MCF 10A (cell line): ENCODE measurements around the gene ATP6V0A1. TPM values are rescaled to one million over a fixed set of nuclear protein-coding genes. Genes with fewer than 3 reads are reported as not detected.

ENCODE experiments used
- BruUV-seq: library from RNA; stranded (reverse); fragments of 400-500 nt; replicated peaks from 2 replicates; lab custom pipeline; 2021; lab: Mats Ljungman, UMichigan
- CTCF ChIA-PET: fragments of 300-600 bp; sonication (Branson Sonifier 250); formaldehyde crosslinking; extraction: SDS; loops from one replicate; lab custom pipeline; 2021; ENCODE audit warnings: antibody characterized with exemption, inconsistent platforms; lab: Yijun Ruan, JAX
- POLR2A ChIA-PET: fragments of 300-600, 350-650 bp; sonication (Branson Sonifier 250); formaldehyde crosslinking; extraction: SDS; loops from one replicate; lab custom pipeline; 2020; ENCODE audit warnings: antibody characterized with exemption, inconsistent platforms; lab: Yijun Ruan, JAX
- DNase-seq: peaks from one replicate; pipeline ENCODE4 v3.0.0-alpha.2; 2018; ENCODE audit not compliant: unreplicated experiment
- H3K27ac Mint-ChIP-seq: one replicate; pipeline ENCODE4 v1.8.0; 2022; ENCODE audit warnings: mild to moderate bottlenecking, low read depth, mixed read lengths; ENCODE audit not compliant: unreplicated experiment
- H3K27me3 Mint-ChIP-seq: one replicate; pipeline ENCODE4 v1.8.0; 2022; ENCODE audit warnings: mixed read lengths; ENCODE audit not compliant: insufficient read depth, unreplicated experiment
- H3K36me3 Mint-ChIP-seq: one replicate; pipeline ENCODE4 v1.8.0; 2022; ENCODE audit warnings: mild to moderate bottlenecking, moderate library complexity, mixed read lengths; ENCODE audit not compliant: insufficient read depth, unreplicated experiment
- H3K4me1 Mint-ChIP-seq: one replicate; pipeline ENCODE4 v1.8.0; 2022; ENCODE audit warnings: mixed read lengths; ENCODE audit not compliant: insufficient read depth, unreplicated experiment
- H3K4me3 Mint-ChIP-seq: one replicate; pipeline ENCODE4 v1.8.0; 2022; ENCODE audit warnings: mild to moderate bottlenecking, moderate library complexity, mixed read lengths; ENCODE audit not compliant: unreplicated experiment
- H3K9me3 Mint-ChIP-seq: one replicate; pipeline ENCODE4 v1.8.0; 2022; ENCODE audit warnings: mixed read lengths; ENCODE audit not compliant: unreplicated experiment
- CTCF ChIP-seq: fragments of 200-600 bp; IDR thresholded peaks from one replicate; pipeline ENCODE4 v1.8.0; 2022; ENCODE audit warnings: antibody characterized with exemption, mild to moderate bottlenecking; ENCODE audit not compliant: unreplicated experiment
- intact Hi-C: fragments of 100-400 bp; cut with micrococcal nuclease; formaldehyde crosslinking; loops from 2 replicates; pipeline ENCODE4 v1.14.1; 2022
- total RNA-seq: library from RNA; stranded (reverse); gene quantifications from 2 replicates; pipeline ENCODE4 v1.2.3, GENCODE V29; 2022

ATP6V0A1 gene
- total RNA-seq, 1 experiment from 2014 or later: 56.0 TPM

GRCh38 chr17:42459256-42459800, 650 bp downstream of the ATP6V0A1 start:
- peak; percentile 63 for DNase-seq
- H3K4me1 Mint-ChIP-seq: peaks cover 37% of the 10 kb centered on the region
- peak; percentile 29 for TF ChIP-seq CTCF
- peak overlapping the region; percentile 92 for H3K27ac Mint-ChIP-seq
- peaks cover 30% of the 10 kb centered on the region for H3K36me3 Mint-ChIP-seq
- peak overlapping the region; percentile 92 for H3K4me3 Mint-ChIP-seq
- CTCF ChIA-PET: interaction anchor here (0.6 to 2.3 kb wide), 8 partner anchors 17 to 184 kb away, joined by 3 to 6 read pairs (median 3); partner anchors contain the start of gene CAVIN1
- H3K27me3 Mint-ChIP-seq: no peaks in the 10 kb centered on the region
- POLR2A ChIA-PET: interaction anchor here (0.9 to 2.8 kb wide), 21 partner anchors 10 to 137 kb away, joined by 3 to 36 read pairs (median 5); partner anchors contain the start of genes CAVIN1, NAGLU and STAT3
- BruUV-seq: no TSS peak
- intact Hi-C loops: loop anchor here (1.0 kb wide), 3 partner anchors 14 to 36 kb away; partner anchors contain the start of gene CAVIN1
- H3K9me3 Mint-ChIP-seq: no peaks in the 10 kb centered on the region

- H3K4me1 Mint-ChIP-seq: peaks cover 37% of the 10 kb centered on the region
Observed at GRCh38 chr17:42459801-42460281, 1.2 kb downstream of the ATP6V0A1 start.

GRCh38 chr17:42460371-42460770, 1.7 kb downstream of the ATP6V0A1 start:
- no peaks in the 10 kb centered on the region for H3K9me3 Mint-ChIP-seq
- H3K4me1 Mint-ChIP-seq: peaks cover 37% of the 10 kb centered on the region
- intact Hi-C loops: no loop called here
- H3K27ac Mint-ChIP-seq: peak overlapping the region; percentile 92
- ChIA-PET POLR2A (interaction anchor here (0.6 to 2.8 kb wide), 22 partner anchors 9 to 847 kb away, joined by 3 to 36 read pairs (median 5); partner anchors contain the start of genes CAVIN1, NAGLU and STAT3), CTCF (interaction anchor here (0.8 to 2.3 kb wide), 4 partner anchors 29 to 138 kb away, joined by 4 to 6 read pairs (median 4); partner anchors contain the start of gene STAT3)
- no peak for DNase-seq
- no peak for TF ChIP-seq CTCF
- no TSS peak for BruUV-seq
- peak overlapping the region; percentile 92 for H3K4me3 Mint-ChIP-seq
- H3K27me3 Mint-ChIP-seq: no peaks in the 10 kb centered on the region
- peaks cover 30% of the 10 kb centered on the region for H3K36me3 Mint-ChIP-seq

More at GRCh38 chr17:42459801-42460281, 1.2 kb downstream of the ATP6V0A1 start:
- no peak for TF ChIP-seq CTCF
- Mint-ChIP-seq H3K27me3 (no peaks in the 10 kb centered on the region), H3K36me3 (peaks cover 30% of the 10 kb centered on the region), H3K27ac (peak overlapping the region; percentile 92), H3K9me3 (no peaks in the 10 kb centered on the region), H3K4me3 (peak overlapping the region; percentile 92)
- ChIA-PET CTCF (interaction anchor here (0.7 to 2.3 kb wide), 9 partner anchors 18 to 184 kb away, joined by 3 to 6 read pairs (median 3); partner anchors contain the start of genes CAVIN1 and STAT3), POLR2A (interaction anchor here (0.6 to 2.8 kb wide), 23 partner anchors 9 to 847 kb away, joined by 3 to 36 read pairs (median 5); partner anchors contain the start of genes CAVIN1, NAGLU and STAT3)
- DNase-seq: peak; percentile 46
- BruUV-seq: no TSS peak
- intact Hi-C loops: loop anchor here (1.0 kb wide), 3 partner anchors 13 to 37 kb away; partner anchors contain the start of gene CAVIN1

- DNase-seq: no peak
- ChIA-PET POLR2A (interaction anchor here (0.6 to 1.7 kb wide), 5 partner anchors 51 to 497 kb away, joined by 3 to 4 read pairs (median 3); partner anchors contain the start of gene CNP), CTCF (interaction anchor here (0.7 to 0.9 kb wide), 3 partner anchors 13 to 469 kb away, joined by 3 to 4 read pairs (median 3); no protein-coding TSS in a partner anchor)
- intact Hi-C loops: no loop called here
- Mint-ChIP-seq H3K27ac (no peak overlapping the region), H3K36me3 (peaks cover 59% of the 10 kb centered on the region), H3K4me1 (peaks cover 17% of the 10 kb centered on the region), H3K27me3 (no peaks in the 10 kb centered on the region), H3K4me3 (no peak overlapping the region), H3K9me3 (no peaks in the 10 kb centered on the region)
- BruUV-seq: no TSS peak
- TF ChIP-seq CTCF: no peak
Observed at GRCh38 chr17:42463976-42464400, 5.3 kb downstream of the ATP6V0A1 start.
